Measurements from ENCODE around the gene AGPAT1.
"Not testable (repeated sequence)": the region's sequence is repeated elsewhere in the genome, so short reads cannot be mapped to it uniquely, and the experiment has no call there.

The AGPAT1 gene, protein sequence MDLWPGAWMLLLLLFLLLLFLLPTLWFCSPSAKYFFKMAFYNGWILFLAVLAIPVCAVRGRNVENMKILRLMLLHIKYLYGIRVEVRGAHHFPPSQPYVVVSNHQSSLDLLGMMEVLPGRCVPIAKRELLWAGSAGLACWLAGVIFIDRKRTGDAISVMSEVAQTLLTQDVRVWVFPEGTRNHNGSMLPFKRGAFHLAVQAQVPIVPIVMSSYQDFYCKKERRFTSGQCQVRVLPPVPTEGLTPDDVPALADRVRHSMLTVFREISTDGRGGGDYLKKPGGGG

DNA sequence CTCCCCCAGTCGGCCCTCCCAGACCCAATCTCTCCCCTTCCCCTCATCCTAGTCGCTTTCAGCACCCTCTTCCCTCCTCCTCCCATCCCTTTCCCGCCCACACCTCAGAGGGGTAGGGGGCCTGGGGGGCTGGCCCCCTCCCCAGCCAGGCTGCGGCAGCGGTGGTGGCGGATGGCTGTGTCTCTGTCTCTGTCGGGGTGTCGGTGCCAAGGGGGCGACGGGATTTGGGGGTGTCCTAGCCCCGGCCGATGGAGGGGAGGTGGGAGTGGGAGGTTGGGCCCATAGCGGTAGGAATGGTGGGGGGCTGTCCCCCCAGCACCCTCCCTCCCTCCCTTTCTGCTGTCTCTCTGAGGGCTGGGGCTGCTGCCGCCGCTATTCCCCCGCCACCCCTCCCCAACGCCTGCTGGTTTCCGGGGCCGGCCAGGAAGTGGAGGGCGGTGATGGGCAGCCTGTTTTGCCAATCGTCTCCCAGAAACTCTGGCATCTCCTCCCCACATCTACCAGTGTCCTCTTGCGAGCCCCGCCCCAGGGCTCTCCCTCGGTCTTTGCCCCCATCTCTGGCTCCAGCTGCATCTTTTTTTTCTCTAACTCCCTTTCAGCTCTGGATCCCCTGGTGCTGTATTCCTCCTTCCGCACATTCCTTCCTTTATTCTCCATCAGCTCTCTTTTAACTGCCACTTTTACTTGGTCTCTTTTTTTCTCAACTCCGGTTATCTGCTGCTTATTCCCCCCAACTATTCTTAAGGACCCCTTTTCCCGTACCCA lies at the start of gene AGPAT1:
Gene AGPAT1 (minus strand): TSS at position 374 of the 765 bp plus-strand sequence. CDS start 4,588 bp downstream, outside the sequence.
- DNase-seq, result peak; percentile 98

DNA sequence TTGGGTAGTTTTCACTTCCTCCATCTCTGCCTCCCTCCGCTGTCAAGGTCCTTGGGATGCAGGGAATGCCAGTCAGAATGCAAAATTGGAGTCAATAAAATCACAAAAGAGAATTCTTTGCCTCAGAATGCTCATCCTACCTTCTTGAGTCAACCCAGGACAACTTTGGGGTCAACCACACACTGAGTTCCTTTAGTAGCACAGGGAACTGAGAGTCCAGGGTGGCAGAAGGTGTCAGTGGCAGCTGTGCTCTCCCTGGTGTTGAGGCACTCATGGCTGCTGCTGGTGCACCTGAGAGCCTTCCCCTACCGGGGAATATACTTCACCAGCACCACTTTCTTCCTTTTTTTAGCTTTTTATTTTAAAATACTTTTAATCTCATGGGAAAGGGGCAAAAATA lies 48.8 kb upstream of the AGPAT1 start:
- no peak for DNase-seq

DNA sequence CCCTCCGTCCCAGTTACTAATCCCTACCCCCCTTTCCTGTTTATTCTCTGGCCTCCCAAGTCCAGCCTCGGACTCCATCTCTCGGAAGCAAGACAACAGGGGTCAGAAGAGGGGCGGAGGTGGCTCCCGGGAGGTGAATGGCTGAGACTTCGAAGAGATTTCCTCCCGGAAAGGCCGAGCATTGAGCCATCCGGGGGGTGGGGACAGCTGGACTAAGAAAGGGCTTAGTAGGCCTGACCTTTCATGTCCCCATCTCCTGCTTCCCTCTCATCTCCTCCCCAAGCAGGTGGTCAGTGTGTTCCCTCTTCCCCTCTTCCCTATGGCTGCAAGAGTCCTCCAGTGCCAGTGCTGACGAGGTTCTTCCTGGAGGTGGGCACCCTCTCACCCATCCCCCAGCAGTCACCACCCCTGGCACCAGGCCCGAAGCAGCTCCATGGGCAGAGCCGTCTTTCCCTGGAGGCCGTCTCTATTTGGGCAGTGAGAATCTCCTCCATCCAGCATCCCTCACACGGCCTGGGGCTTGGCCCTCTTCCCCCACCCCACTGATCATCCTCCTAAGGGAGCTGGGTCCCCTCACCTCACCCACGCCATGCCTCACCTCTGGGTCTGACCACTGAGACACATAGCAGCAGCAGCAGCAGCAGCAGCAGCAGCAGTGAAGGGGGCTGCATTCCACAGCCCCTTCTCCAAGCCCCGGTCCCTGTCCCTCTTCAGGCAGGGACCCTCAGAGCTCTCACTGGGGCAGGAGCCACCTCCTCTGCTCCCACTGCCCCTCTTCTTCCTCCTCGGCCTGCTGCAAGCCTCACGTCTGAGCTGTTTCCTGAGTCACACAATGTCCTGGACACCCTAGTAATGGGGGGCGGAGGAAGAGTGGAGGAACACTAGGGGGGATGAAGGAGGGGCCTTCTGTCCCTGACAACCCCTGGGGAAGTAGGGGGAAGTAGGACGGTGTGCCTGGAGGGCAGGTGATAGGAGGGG lies 47.7 kb upstream of the AGPAT1 start, which contains the start of gene NOTCH4:
Gene NOTCH4 (minus strand): TSS at position 810 of the 978 bp plus-strand sequence. CDS start 139 bp downstream, at position 671.
- no peak for DNase-seq

DNA sequence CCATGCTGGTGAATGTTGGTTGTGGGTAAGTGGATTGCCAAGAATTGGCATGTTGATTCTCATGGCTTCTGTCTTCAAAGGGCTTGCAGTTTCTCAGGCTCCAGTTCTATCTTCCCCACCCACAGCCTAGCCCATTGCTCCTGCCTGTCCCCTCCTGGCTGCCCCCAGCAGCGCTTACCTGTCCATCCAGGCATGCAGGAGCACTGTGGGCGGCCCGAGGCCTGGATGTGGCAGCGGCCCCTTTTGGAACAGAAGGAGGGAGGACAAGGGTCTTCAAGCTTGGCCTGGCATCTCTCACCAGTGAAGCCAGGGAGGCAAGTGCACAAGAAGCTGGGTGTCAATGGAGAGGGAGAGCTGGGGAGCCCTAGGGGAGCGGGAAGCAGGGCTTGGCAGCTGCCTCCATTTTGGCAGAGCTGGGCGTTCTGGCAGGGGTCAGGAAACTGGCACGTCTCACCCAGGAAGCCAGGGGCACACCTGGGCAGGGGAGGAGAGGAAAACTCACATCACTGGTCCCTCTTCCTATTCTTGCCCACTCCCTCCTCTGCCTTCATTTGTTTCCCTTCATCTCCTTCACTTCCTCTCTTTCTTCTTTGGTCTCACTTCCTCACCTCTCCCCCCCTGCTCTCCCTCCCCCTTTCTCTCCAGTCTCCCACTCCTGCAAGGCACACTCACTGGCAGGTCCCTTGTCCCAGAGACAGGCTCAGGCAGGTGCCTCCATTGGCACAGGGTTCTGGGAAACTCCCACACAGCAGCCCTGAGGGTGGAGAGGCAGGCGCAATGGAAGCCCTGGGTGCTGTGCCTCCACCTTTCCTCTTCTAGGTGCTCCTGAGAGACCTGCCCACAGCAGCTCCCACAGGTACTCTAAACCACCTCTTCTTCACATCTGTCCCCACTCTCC lies 46.7 kb upstream of the AGPAT1 start:
- no peak for DNase-seq

DNA sequence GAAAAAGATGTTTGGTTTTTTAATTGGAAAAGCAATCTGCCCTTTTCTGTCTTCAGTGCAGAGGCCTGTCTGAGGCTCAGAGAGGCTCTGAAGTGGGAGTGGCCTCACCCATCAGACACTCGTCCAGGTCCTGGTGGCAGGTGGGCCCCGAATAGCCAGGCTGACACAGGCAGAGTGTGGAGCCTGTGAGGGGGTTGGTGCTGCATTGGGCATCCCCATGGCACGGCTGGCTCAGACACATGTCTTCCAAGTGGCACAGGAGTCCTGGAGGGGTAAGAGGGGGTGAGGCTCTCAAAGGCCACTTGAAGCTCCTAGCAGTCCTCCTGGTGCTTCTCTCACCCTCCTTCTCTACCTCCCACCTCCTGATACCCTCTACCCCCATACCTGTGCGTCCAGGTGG lies 44.1 kb upstream of the AGPAT1 start:
- DNase-seq, result no peak

DNA sequence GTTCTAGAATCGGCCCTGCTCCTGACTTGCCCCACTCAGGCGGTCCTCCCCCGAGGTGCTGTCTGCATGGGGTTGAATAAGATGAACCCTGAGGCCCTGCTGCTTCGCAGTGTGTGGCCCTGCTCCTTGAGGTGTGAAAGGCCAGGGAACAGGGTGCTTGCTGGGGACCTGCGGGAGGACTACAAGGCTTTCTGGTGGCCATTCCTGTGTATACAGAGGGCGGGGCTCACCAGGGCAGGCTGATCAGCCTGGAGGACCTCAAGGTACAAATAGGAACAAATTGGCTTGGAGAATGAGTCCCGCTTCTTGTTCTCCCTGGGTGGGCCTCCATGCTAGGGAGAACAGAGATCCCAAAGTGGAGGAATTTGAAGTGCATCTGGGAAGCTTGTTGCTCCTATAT lies 42.3 kb upstream of the AGPAT1 start:
- DNase-seq, result no peak

DNA sequence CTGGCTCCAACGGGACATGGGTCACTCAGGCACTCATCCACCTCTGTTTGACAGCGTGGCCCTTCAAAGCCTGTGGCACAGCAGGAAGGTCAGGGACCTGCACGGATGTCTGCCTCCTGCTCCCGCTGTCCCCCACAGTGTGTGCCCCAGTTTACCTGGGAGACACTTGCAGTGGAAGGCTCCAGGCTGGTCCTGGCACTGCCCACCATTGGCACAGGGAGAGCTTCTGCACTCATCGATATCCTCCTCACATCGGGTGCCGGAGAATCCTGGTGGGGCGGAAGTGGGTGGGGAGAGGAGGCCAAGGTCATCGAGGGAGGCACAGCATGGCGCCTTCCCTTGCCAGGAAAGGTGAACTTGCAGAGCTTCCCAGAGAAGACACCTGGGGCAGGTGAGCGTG lies 41.1 kb upstream of the AGPAT1 start:
- DNase-seq, result no peak

DNA sequence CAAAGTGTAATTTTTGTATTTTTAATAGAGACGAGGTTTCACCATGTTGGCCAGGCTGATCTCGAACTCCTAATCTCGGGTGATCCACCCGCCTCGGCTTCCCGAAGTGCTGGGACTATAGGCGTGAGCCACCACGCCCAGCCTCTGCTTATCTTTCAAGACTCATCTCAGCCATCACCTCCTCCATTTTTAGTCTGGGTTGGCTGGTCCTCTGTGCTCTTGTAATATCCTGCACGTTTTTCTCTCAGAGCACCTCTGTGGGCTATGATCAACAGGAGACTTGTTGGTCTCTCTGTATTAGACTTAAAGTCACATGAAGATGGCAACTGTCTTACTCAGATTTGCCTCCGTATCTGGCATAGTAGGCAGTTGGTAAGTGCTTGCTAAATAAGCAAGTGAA lies 40.4 kb upstream of the AGPAT1 start:
- no peak for DNase-seq

DNA sequence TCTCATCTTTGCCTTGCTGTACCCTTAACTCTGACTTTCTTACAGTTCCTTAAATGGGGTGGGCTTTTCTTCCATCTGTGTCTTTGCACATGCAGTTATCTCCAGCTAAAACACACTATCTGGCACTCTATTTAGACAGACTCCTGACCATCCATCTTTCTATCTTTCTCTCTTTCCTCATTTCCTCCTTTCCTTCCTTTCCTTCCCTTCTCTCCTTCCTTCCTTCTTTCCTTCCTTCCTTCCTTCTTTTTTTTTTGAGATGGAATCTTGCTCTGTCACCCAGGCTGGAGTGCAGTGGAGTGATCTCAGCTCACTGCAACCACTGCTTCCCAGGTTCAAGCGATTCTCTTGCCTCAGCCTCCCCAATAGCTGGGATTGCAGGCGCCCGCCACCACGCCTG lies 39.7 kb upstream of the AGPAT1 start:
- no peak for DNase-seq

DNA sequence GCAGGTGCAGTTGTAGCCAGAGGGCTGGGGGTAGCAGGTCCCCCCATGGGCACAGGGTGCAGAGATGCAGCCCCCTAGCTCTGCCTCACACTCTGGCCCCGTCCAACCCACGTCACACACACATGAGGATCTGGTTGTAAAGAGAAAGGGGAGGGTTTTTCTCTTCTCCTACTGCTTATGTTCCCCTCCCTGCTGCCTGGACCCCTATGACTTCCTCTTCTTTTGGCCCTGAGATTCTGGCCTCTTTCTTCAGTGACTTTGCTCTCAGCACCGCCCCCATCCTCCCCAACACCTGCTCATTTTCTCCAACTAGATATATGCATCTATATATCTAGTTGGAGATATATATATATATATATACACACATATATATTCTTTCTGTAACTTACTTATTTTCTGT lies 38.2 kb upstream of the AGPAT1 start:
- DNase-seq, result no peak

DNA sequence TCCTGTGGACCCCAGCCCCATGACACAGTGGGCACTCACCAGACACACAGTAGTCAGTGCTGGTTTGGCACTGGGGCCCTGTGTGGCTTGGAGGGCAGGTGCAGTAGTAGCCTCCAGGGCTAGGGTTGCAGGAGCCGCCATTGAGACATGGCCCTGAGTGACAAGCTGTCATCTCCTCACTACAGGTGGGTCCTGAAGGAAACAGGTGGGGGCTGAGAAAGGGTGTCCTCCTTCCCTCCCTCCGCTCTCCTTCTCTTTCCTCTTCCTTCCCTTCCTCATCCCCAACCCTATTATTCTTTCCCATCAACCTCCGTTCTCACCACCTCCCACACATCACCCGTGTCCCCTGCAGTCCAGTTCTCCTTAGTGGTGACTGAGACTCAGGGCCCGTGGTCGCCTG lies 37.8 kb upstream of the AGPAT1 start:
- DNase-seq, result no peak

DNA sequence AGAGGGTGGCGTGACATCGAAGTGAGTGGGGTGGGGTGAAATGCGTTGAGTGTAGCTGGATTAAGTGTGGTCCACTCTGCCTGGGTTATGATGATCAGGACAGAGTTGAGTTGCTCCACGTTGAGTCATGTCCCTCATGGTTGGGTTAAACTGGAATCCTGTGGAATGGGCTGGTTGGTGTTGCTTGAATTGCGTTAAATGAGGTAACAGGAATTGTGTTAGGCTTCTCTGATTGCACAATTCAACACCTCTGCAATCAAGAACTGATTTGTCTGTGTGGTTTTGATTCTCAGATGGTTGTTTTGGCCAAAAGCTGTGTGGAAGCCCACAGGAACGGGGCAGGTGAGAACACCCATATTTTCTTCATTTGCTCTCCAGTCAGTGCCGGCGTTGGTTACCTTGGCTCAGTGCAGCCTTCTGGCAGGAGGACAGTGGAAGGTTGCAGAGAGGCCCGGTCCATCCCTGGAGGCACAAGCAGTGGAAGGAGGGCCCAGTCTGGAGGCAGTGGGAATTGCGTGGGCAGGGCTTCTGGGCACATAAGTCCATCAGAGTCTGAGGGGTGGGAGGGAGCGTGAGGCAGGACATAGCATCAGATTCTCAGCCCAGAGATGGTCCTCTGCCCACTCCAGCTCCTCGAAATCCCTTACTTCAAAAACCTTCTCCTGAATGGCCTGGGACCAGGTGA lies 36.3 kb upstream of the AGPAT1 start:
- DNase-seq, result no peak

DNA sequence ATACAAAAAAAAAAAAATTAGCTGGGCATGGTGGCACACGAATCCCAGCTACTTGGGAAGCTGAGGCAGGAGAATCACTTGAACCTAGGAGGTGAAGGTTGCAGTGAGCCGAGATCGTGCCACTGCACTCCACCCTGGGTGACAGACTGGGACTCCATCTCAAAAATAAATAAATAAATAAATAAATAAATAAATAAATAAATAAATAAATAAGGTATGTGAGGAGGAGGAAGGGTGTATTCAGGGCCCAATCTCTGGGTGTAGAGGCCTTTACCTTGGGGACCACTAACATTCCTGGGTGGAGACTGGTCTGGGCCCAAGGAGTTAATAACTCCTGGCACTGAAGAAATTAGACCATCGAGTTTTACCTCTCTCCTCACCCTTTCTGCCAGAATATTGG lies 35.5 kb upstream of the AGPAT1 start:
- not testable (repeated sequence) for DNase-seq

DNA sequence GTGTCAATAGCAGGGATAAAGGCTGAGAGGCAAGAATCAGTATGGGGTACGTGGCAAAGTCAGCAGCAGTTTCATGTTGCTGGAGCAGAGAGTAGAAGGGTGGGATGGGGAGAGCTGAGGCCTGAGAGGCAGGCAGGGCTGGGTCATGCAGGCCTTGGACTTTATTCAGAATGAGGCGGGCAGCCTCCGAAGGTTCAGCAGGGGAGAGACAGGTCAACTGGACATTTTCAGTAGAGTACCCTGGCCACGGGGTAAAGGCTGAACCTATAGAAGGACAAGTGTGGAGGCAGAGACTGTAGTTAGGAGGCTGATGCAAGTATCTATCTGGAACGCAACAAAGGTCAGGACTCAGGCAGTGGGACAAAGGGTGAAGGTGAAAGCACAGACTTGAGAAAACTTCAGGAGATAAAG lies 34.3 kb upstream of the AGPAT1 start:
- no peak for DNase-seq

DNA sequence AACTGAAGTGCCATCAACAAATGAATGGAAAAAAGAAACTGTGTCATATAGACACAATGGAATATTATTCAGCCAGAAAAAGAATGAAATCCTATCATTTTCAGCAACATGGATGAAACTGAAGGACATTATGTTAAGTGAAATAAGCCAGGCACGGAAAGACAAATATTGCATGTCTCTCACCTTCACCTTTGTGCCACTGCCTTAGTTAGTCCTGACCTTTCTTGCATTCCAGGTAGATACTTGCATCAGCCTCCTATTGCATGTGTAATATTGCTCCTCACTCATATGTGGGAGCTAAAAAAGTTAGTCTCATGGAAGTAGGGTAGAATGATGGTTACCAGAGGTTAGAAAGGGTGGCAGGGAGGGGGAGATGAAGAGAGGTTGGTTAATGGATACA lies 33.1 kb upstream of the AGPAT1 start:
- DNase-seq, result no peak

DNA sequence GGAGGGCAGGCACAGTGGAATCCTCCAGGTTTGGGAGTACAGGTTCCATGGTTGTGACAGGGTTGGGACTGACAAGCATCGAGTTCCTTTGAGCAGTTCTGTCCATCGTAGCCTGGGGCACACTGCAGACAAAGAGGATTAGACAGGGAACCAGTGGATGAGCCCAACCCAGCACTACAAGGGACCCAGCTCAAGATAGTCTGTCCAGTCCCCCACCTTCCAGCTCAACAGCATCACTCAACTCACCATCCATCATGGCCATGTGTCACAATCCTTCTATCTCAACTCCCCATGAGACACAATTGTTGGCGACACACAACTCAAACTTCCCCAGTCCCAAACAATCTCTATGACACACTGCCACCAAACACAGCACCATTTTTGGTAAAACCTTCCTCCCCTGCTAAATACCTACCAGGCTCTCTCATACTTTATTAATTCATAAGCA lies 28.4 kb upstream of the AGPAT1 start:
- DNase-seq, result no peak

DNA sequence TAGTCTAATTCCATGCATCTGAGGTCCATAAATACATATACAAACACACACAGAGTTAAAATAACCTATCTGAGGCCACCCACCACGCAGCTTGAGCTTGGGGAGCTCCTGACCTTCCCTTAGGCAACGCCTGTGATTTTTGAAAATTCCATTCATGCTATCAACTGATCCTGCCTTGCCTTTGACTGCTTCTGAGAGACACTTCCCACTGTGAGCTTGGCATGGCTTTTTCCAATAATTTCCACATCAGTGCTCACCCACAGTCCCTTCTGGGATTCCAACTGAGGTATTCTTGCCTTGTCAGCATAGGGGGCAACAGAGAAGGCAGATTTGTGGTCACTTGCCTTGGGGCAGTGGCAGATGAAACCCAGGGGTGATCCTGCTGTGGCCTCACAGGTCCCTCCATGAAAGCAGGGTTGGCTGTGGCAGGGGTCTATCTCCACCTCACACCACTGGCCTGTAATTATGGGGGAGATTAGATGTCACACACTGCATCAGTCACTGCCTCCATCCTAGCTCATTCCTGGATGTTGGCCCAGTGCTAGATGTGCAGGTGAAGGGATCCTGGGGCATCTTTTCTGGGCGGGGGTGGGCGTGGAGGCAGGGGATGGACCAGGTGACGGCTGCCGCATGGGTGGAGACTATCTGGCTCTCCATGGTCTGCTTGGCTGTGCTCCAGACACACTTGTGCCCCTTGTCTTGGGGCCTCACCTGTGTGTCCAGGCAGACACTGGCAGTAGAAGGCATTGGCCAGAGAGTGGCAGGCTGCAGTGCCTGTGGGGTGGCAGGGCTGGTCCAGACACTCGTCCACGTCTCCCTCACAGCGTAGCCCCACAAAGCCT lies 27.8 kb upstream of the AGPAT1 start:
- DNase-seq, result no peak

DNA sequence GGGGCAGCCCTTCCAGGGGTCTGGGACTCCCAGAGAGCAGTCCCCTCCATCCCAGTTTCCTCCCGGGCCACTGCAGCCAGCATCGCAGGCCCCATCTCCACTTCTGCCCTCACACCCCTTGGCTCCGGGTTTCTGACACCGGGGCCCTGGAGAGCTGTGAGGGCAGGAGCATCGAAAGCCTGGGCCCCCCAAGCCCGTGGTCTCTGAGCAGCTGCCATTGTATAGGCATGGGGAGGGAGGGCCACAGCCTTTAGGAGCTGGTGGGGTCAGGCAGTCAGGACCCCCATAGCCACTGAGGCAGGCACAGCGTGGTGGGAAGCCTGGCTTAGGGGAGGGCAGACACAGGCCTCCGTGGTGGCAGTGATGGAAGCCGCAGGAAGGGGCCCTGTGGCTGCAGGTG lies 26.3 kb upstream of the AGPAT1 start:
- DNase-seq, result no peak

DNA sequence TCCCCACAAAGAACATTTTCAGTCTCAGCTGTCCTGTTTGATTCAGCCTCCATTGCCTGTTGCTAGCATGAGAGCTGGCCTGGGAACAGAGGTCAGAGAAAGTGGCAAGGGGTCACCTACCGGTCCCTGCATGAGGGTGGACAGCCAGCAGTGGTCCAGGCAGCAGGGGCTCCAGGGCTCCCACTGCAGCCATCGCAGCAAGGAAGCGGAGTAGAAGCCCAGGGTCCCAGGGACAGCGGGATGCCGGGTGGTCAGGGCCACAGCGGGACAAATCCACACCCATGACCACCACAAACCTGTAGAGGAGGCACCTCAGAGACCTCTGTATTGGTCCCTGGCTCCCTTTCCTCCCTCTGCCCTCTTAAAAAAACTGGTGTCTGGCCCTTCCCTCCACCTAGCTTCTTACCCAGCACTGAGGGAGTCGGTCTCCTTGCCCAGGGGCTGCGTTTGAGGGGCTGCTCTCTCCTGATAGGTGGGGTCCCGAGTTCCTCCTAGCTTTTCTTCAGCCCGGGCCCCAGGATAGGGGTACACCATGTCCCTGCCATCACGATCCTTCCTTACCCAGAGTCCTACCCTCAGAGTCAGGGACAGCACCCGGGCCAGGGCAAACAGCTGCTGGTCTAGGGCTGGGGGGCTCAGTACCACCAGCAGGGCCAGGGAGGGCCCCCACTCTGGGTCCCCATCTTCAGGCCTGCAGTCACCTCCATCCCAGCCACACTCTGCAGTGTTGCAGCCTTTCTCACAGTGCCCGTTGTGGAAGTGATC lies 25.0 kb upstream of the AGPAT1 start:
- no peak for DNase-seq

DNA sequence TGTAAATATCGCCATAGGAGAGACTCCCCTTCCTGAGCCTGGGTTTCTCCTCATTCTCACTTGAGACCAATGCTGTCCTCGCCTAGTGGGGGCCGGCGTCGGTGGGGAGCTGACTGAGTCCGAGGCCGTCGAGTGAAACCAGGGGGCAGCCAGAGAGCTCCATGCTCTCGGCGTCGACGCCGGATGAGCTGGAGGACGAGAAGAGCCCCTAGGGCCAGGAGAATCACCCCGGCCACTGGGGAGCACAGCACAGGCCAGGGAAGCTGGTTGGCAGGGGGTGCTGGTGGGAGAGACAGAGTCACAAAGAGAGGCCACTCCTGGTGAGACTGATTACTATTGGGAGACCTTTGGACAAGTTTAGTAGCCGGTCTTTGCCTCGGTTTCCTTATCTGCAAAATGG lies 23.0 kb upstream of the AGPAT1 start:
- no peak for DNase-seq

Data from stimulated activated CD4-positive, alpha-beta T cell treated with anti-CD3 and anti-CD28 coated beads, Interleukin-4, amount 100 ng/mL, for 24 hours (primary cell).